Coronary artery (tissue), 2 donors: ENCODE measurements around the gene NCK1.
"Not testable (repeated sequence)": the region's sequence is repeated elsewhere in the genome, so short reads cannot be mapped to it uniquely, and the experiment has no call there.

Experiments
- DNase-seq: peaks from one replicate; pipeline ENCODE4 v3.0.0-alpha.2; 2017; ENCODE audit warnings: low spot score
- H3K27ac ChIP-seq, 2 donors: fragments of 200-600 bp; sonication (generic); one replicate each; pipeline ENCODE4 v1.5.1; 2016 to 2019
- H3K4me3 ChIP-seq: fragments of 200-600 bp; sonication (generic); 2 replicates; pipeline ENCODE4 v1.5.1; 2016; ENCODE audit warnings: mild to moderate bottlenecking, moderate library complexity
- TF ChIP-seq, protein P1 (sequence below): fragments of 200-600 bp; sonication (generic); IDR thresholded peaks from one replicate; pipeline ENCODE4 v1.5.1; 2019; ENCODE audit warnings: antibody characterized with exemption

Gene NCK1

DNA sequence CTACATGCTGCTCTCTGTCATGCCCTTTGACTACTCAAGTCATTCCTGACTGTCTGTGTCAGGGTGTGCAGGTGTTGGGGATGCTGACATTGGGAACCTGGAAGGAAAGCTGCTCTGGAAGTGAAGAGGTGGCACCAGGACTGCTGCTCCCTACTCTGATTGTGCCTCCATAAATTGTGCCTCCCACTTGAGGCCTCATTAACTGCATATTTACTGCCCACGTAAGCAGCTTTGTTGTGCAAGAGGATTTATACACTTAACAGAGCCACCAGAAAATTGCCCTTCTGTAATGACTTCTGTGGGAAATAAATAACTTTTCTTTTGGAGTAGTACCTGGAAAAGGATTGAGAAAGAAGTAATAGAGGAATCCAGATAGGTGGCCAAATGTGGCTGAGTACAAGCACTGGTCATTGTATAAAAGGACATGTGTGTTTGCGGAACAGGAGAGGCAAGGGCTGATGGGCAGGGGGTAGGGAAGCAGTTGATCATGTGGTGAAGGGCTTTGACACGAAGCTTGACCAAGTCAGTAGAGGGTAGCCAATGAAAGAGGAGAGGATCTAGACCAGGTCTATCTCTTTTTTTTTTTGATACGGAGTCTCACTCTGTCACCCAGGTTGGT, 120.6 kb downstream of the NCK1 start:
- DNase-seq = no peak
- Histone ChIP-seq H3K27ac (no peak overlapping the region), H3K4me3 (no peak overlapping the region)
- TF ChIP-seq, protein P1, sequence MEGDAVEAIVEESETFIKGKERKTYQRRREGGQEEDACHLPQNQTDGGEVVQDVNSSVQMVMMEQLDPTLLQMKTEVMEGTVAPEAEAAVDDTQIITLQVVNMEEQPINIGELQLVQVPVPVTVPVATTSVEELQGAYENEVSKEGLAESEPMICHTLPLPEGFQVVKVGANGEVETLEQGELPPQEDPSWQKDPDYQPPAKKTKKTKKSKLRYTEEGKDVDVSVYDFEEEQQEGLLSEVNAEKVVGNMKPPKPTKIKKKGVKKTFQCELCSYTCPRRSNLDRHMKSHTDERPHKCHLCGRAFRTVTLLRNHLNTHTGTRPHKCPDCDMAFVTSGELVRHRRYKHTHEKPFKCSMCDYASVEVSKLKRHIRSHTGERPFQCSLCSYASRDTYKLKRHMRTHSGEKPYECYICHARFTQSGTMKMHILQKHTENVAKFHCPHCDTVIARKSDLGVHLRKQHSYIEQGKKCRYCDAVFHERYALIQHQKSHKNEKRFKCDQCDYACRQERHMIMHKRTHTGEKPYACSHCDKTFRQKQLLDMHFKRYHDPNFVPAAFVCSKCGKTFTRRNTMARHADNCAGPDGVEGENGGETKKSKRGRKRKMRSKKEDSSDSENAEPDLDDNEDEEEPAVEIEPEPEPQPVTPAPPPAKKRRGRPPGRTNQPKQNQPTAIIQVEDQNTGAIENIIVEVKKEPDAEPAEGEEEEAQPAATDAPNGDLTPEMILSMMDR = no peak

DNA sequence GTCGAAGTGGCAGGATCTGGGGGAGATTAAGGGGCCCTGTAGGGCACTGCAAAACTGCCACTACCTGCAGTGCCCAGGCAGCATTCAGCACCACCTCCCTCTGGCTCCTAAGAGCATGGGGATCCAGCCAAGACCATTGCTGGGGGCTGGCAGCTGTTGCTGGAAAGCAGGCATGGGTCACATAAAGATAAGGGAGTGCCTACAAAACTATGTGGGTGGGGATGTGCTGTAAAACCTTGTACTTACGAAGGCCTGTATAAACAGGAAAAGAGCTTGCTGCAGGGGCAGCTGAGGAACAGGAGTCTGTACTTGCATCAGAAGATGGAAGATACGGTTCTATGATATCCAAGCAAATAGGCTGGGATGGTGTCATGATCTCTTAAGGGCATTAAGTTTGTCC, 122.8 kb downstream of the NCK1 start:
- no peak overlapping the region for H3K27ac ChIP-seq
- H3K4me3 ChIP-seq = no peak overlapping the region
- TF ChIP-seq, protein P1 = no peak
- no peak for DNase-seq

DNA sequence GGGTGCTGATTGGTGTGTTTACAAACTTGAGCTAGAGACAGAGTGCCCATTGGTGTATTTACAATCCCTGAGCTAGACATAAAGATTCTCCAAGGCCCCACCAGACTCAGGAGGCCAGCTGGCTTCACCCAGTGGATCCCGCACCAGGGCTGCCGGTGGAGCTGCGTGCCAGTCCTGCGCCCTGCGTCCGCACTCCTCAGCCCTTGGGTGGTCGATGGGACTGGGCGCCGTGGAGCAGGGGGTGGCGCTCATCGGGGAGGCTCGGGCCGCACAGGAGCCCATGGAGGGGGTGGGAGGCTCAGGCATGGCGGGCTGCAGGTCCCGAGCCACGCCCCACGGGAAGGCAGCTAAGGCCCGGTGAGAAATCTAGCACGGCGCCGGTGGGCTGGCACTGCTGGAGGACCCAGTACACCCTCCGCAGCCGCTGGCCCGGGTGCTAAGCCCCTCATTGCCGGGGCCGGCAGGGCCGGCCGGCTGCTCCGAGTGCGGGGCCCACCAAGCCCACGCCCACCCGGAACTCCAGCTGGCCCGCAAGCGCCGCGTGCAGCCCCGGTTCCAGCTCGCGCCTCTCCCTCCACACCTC, 125.5 kb downstream of the NCK1 start:
- not testable (repeated sequence) for DNase-seq, H3K27ac ChIP-seq, H3K4me3 ChIP-seq

DNA sequence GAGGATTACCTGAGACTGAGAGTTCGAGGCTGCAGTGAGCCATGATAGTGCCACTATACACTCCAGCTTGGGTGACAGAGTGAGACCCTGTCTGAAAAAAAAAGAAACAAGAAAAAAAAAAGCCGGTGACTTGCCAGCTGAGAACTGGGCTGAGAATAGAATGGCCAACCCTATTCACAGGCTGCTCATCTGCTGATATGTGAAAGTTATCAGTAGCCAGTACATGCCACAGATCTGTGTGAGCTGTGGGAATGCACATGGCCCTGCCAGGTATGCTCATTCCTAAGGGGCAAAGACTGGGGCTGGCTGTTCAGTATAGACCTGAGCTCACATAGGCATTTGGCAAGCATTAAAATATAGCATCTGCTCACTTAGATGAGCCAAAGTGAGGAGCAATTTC, 126.6 kb downstream of the NCK1 start:
- TF ChIP-seq, protein P1 = no peak
- Histone ChIP-seq H3K4me3 (no peak overlapping the region), H3K27ac (no peak overlapping the region)
- no peak for DNase-seq

DNA sequence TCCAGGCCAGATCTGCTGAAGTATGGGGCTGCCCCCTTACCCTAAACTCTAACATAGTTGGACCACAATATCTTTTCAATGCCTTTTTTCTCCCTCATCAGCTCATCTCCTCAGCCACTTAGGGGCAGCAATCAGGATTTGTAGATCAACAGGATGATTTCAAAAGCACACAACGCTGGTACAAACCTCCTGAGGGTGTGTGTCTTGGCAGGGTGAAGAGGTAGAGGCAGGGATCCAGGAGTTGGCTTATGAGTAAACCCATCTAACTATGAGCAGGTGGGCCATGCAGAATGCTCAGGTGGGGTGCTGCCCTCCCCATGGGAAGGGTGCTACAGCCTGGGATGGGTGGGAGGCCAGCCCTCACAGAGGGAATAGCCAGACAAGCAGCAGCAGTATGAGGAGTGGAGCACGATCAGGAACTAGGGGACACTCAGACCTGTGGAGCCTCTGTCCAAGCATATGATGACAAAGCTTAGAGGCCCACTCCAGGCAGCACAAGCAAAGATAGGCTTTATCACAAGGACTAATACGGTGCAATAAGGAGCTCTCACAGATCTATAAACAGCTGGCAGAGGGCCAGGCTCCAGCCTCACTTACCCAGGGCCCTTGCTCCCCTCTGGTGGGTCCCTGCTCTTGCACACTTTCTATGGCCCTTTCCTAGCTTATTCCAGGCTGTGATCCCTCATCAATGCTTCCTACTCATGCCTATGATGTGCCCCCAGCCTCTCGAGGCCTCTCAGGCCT, 127.9 kb downstream of the NCK1 start:
- no peak overlapping the region for H3K27ac ChIP-seq
- TF ChIP-seq, protein P1 = no peak
- H3K4me3 ChIP-seq = no peak overlapping the region
- DNase-seq = no peak

DNA sequence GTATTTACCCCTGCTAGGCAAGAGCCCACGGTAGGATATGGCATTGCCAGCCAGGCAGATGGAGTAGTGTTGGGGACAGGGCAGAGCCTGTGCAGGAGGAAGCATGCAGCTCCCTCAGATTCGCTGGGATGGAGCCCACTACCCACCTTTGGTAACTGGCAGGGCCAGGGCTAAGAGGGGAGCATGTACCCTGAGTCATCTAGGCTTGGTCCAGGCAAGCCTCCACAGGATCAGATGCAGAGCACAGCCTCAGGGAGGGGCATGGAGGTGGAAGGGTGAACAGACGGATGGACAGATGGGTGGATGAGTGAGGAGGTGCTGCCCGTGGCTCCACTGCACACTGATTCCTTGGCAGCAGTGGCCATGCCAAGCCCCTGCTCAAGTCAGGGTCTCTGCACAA, 128.8 kb downstream of the NCK1 start:
- H3K4me3 ChIP-seq = no peak overlapping the region
- H3K27ac ChIP-seq = no peak overlapping the region
- TF ChIP-seq, protein P1 = no peak
- no peak for DNase-seq

DNA sequence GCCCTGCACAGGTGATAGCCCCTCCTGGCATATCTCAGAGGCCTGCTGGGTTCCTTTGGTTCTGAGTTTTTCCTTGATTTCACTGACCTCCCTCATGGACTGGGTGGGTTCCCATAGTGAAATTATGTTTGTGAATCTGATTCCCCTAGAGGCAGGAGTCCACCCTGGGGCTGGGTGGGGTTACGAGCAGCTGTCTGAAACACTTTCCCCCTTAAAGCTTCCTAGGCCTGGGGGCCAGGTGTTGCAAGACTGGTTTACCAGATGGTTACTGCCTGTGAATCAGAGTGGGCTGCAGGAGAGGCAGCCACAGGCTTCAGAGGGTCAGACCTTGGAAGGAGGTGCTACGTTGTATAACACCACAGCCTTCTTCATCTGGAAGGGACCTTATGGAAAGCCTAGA, 130.1 kb downstream of the NCK1 start:
- TF ChIP-seq, protein P1 = no peak
- no peak for DNase-seq
- Histone ChIP-seq H3K4me3 (no peak overlapping the region), H3K27ac (no peak overlapping the region)
